HEK293 (cell line): ENCODE data around the gene RASGRF2.

Experiments
- GFI1B ChIP-seq: fragments of 450-650 bp; formaldehyde crosslinking; IDR thresholded peaks from 2 replicates; pipeline ENCODE4 v1.5.1; 2016; ENCODE audit warnings: missing biosample characterization, missing genetic modification characterization
- GLIS1 ChIP-seq: fragments of 450-650 bp; formaldehyde crosslinking; IDR thresholded peaks from 2 replicates; pipeline ENCODE4 v1.5.1; 2016; ENCODE audit warnings: missing biosample characterization, missing genetic modification characterization
- HOXC10 ChIP-seq: sonication (generic); formaldehyde crosslinking; IDR thresholded peaks from 2 replicates; pipeline ENCODE4 v1.8.1; 2023; ENCODE audit warnings: mild to moderate bottlenecking, missing genetic modification reagents
- KLF7 ChIP-seq: fragments of 450-650 bp; formaldehyde crosslinking; IDR thresholded peaks from 2 replicates; pipeline ENCODE4 v1.5.1; 2016; ENCODE audit warnings: missing biosample characterization, missing genetic modification characterization, borderline replicate concordance
- RBAK ChIP-seq: fragments of 450-650 bp; formaldehyde crosslinking; IDR thresholded peaks from 2 replicates; pipeline ENCODE4 v1.5.1; 2016; ENCODE audit warnings: missing biosample characterization, missing genetic modification characterization
- REPIN1 ChIP-seq: fragments of 450-650 bp; formaldehyde crosslinking; IDR thresholded peaks from 2 replicates; pipeline ENCODE4 v1.5.1; 2017; ENCODE audit warnings: missing biosample characterization, missing genetic modification characterization, low read depth
- SCRT1 ChIP-seq: fragments of 450-650 bp; formaldehyde crosslinking; IDR thresholded peaks from 2 replicates; pipeline ENCODE4 v1.5.1; 2016; ENCODE audit warnings: missing biosample characterization, missing genetic modification characterization, borderline replicate concordance
- SP3 ChIP-seq: fragments of 450-650 bp; formaldehyde crosslinking; IDR thresholded peaks from 2 replicates; pipeline ENCODE4 v1.5.1; 2016; ENCODE audit warnings: missing biosample characterization, missing genetic modification characterization
- WT1 ChIP-seq: fragments of 450-650 bp; formaldehyde crosslinking; IDR thresholded peaks from 2 replicates; pipeline ENCODE4 v1.5.1; 2016; ENCODE audit warnings: missing biosample characterization, missing genetic modification characterization
- ZEB2 ChIP-seq: fragments of 450-650 bp; formaldehyde crosslinking; IDR thresholded peaks from 2 replicates; pipeline ENCODE4 v1.5.1; 2016; ENCODE audit warnings: missing biosample characterization, missing genetic modification characterization
- ZNF138 ChIP-seq: fragments of 450-650 bp; formaldehyde crosslinking; IDR thresholded peaks from 2 replicates; pipeline ENCODE4 v1.5.1; 2016; ENCODE audit warnings: missing biosample characterization, missing genetic modification characterization, borderline replicate concordance
- ZNF140 ChIP-seq: fragments of 450-650 bp; formaldehyde crosslinking; IDR thresholded peaks from 2 replicates; pipeline ENCODE4 v1.5.1; 2016; ENCODE audit warnings: missing biosample characterization, missing genetic modification characterization
- ZNF174 ChIP-seq: fragments of 450-650 bp; formaldehyde crosslinking; IDR thresholded peaks from 2 replicates; pipeline ENCODE4 v1.5.0; 2017; ENCODE audit warnings: missing biosample characterization, mild to moderate bottlenecking, missing genetic modification characterization
- ZNF211 ChIP-seq: fragments of 450-650 bp; formaldehyde crosslinking; IDR thresholded peaks from 2 replicates; pipeline ENCODE4 v1.5.1; 2016; ENCODE audit warnings: low read depth, missing biosample characterization, missing genetic modification characterization
- ZNF24 ChIP-seq: fragments of 450-650 bp; formaldehyde crosslinking; IDR thresholded peaks from 2 replicates; pipeline ENCODE4 v1.5.1; 2016; ENCODE audit warnings: missing biosample characterization, missing genetic modification characterization
- ZNF266 ChIP-seq: fragments of 450-650 bp; formaldehyde crosslinking; IDR thresholded peaks from 2 replicates; pipeline ENCODE4 v1.5.1; 2016; ENCODE audit warnings: missing biosample characterization, missing genetic modification characterization, low read depth
- ZNF335 ChIP-seq: fragments of 450-650 bp; formaldehyde crosslinking; conservative IDR thresholded peaks from 2 replicates; pipeline ENCODE4 v1.5.1; 2016; ENCODE audit warnings: missing biosample characterization, missing genetic modification characterization
- ZNF350 ChIP-seq: fragments of 450-650 bp; formaldehyde crosslinking; IDR thresholded peaks from 2 replicates; pipeline ENCODE4 v1.5.0; 2017; ENCODE audit warnings: missing biosample characterization, mild to moderate bottlenecking, missing genetic modification characterization
- ZNF354C ChIP-seq: fragments of 450-650 bp; formaldehyde crosslinking; IDR thresholded peaks from 2 replicates; pipeline ENCODE4 v1.5.1; 2016; ENCODE audit warnings: missing biosample characterization, missing genetic modification characterization, low read depth, borderline replicate concordance
- ZNF501 ChIP-seq: fragments of 450-650 bp; formaldehyde crosslinking; IDR thresholded peaks from 2 replicates; pipeline ENCODE4 v1.5.1; 2016; ENCODE audit warnings: missing biosample characterization, missing genetic modification characterization
- ZNF514 ChIP-seq: fragments of 450-650 bp; formaldehyde crosslinking; IDR thresholded peaks from 2 replicates; pipeline ENCODE4 v1.5.1; 2016; ENCODE audit warnings: missing biosample characterization, missing genetic modification characterization
- ZNF548 ChIP-seq: fragments of 450-650 bp; formaldehyde crosslinking; IDR thresholded peaks from 2 replicates; pipeline ENCODE4 v1.5.1; 2016; ENCODE audit warnings: missing biosample characterization, missing genetic modification characterization
- ZNF596 ChIP-seq: fragments of 450-650 bp; IDR thresholded peaks from 2 replicates; pipeline ENCODE4 v1.5.0; 2018; ENCODE audit warnings: missing biosample characterization, mild to moderate bottlenecking, missing genetic modification characterization, moderate library complexity
- ZNF621 ChIP-seq: fragments of 450-650 bp; formaldehyde crosslinking; IDR thresholded peaks from 2 replicates; pipeline ENCODE4 v1.5.1; 2017; ENCODE audit warnings: missing biosample characterization, missing genetic modification characterization
- ZNF624 ChIP-seq: fragments of 450-650 bp; formaldehyde crosslinking; IDR thresholded peaks from 2 replicates; pipeline ENCODE4 v1.5.1; 2017; ENCODE audit warnings: missing biosample characterization, missing genetic modification characterization
- ZNF626 ChIP-seq: fragments of 450-650 bp; sonication (Bioruptor Pico); formaldehyde crosslinking; IDR thresholded peaks from 2 replicates; pipeline ENCODE4 v1.5.1; 2018; ENCODE audit warnings: missing biosample characterization, missing genetic modification characterization, inconsistent platforms
- ZNF843 ChIP-seq: fragments of 450-650 bp; formaldehyde crosslinking; IDR thresholded peaks from 2 replicates; pipeline ENCODE4 v1.5.1; 2016; ENCODE audit warnings: missing biosample characterization, missing genetic modification characterization
- ZXDB ChIP-seq: fragments of 450-650 bp; formaldehyde crosslinking; IDR thresholded peaks from 2 replicates; pipeline ENCODE4 v1.5.1; 2016; ENCODE audit warnings: missing biosample characterization, missing genetic modification characterization
- TF ChIP-seq, protein P1 (sequence below): fragments of 450-650 bp; formaldehyde crosslinking; IDR thresholded peaks from 2 replicates; pipeline ENCODE4 v1.5.1; 2016; ENCODE audit warnings: missing biosample characterization, missing genetic modification characterization
- TF ChIP-seq, protein P2 (sequence below): fragments of 450-650 bp; formaldehyde crosslinking; IDR thresholded peaks from 2 replicates; pipeline ENCODE4 v1.5.1; 2016; ENCODE audit warnings: missing biosample characterization, missing genetic modification characterization
- TF ChIP-seq, protein P3 (sequence below): fragments of 450-650 bp; formaldehyde crosslinking; IDR thresholded peaks from 2 replicates; pipeline ENCODE4 v1.5.1; 2016; ENCODE audit warnings: missing biosample characterization, missing genetic modification characterization, borderline replicate concordance
- TF ChIP-seq, protein P4 (sequence below): fragments of 450-650 bp; formaldehyde crosslinking; IDR thresholded peaks from 2 replicates; pipeline ENCODE4 v1.5.1; 2016; ENCODE audit warnings: missing biosample characterization, missing genetic modification characterization

Gene RASGRF2

DNA sequence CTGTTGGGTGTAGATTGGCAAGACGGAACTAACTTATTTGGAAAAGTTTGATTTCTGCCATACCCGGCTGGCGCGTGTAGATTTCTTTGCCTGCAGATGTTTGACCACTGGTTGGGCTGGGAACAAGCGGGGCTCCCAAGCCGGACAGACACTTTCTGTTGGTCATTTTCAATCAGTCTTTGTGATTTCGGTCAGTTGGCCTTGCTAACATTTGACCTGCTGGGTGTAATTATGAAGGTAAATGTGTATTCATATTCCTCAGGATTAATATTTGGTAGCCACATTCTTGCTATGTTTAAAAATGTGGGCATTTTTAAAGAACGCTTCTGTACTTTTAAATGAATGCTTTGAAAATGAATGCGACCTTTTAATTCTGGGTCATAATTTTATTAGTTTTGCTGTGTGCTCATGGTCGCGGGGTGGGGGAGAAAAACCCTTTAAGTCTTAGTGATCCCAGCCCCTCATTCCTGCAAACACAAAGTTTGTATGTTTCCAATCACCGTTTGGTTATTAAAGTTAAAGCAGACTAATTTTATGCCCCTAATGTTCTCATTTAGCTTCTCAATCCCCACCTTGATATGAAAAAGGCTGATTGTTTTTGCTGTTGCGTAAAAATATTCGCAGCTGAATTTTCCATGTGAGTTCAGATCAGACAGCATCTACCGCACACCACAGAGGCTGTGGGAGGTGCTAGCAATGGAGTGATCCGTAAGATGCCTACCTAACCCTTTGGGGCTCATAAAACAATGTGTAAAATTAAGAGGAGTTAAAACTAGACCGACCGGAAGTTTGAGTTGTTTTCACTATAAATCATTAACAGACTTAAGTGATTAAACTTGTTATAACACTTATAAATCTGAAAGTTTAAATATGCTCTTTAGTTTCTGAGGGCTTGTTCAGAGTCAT, 1.5 kb downstream of the RASGRF2 start (continued):
- TF ChIP-seq ZNF350 (tag by site-specific recombination) (no peak), ZNF621 (tag by site-specific recombination) (no peak), HOXC10 (no peak), ZNF514 (no peak), ZNF596 (tag by site-specific recombination) (no peak), WT1 (tag by site-specific recombination) (no peak), ZNF501 (tag by site-specific recombination) (no peak), GFI1B (tag by site-specific recombination) (no peak), ZEB2 (tag by site-specific recombination) (0 out of 2 replicates have a peak, but pooled peaks have one; percentile 26), SCRT1 (no peak), SP3 (tag by site-specific recombination) (no peak), ZNF548 (tag by site-specific recombination) (no peak), ZNF24 (tag by site-specific recombination) (no peak), ZNF138 (no peak), ZXDB (no peak; the same call in 1 of the 2 replicates), ZNF843 (tag by site-specific recombination) (peak; percentile 52; the same call in 1 of the 2 replicates), GLIS1 (tag by site-specific recombination) (peak; percentile 57), ZNF140 (tag by site-specific recombination) (no peak), REPIN1 (tag by site-specific recombination) (no peak), ZNF624 (tag by site-specific recombination) (no peak), KLF7 (tag by site-specific recombination) (no peak), ZNF266 (tag by site-specific recombination) (no peak), RBAK (tag by site-specific recombination) (no peak), ZNF626 (no peak), ZNF335 (no peak), ZNF211 (no peak), ZNF354C (tag by site-specific recombination) (no peak), ZNF174 (tag by site-specific recombination) (no peak)
- TF ChIP-seq, protein P1, sequence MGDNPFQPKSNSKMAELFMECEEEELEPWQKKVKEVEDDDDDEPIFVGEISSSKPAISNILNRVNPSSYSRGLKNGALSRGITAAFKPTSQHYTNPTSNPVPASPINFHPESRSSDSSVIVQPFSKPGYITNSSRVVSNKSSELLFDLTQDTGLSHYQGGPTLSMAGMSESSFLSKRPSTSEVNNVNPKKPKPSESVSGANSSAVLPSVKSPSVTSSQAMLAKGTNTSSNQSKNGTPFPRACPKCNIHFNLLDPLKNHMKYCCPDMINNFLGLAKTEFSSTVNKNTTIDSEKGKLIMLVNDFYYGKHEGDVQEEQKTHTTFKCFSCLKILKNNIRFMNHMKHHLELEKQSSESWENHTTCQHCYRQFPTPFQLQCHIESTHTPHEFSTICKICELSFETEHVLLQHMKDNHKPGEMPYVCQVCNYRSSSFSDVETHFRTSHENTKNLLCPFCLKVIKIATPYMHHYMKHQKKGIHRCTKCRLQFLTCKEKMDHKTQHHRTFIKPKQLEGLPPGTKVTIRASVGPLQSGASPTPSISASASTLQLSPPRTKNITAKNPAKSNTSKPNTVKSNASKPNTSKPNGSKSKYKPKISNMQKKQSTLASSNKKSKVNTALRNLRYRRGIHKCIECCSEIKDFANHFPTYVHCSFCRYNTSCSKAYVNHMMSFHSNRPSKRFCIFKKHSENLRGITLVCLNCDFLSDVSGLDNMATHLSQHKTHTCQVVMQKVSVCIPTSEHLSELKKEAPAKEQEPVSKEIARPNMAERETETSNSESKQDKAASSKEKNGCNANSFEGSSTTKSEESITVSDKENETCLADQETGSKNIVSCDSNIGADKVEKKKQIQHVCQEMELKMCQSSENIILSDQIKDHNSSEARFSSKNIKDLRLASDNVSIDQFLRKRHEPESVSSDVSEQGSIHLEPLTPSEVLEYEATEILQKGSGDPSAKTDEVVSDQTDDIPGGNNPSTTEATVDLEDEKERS (tag by site-specific recombination), result no peak
- TF ChIP-seq, protein P2, sequence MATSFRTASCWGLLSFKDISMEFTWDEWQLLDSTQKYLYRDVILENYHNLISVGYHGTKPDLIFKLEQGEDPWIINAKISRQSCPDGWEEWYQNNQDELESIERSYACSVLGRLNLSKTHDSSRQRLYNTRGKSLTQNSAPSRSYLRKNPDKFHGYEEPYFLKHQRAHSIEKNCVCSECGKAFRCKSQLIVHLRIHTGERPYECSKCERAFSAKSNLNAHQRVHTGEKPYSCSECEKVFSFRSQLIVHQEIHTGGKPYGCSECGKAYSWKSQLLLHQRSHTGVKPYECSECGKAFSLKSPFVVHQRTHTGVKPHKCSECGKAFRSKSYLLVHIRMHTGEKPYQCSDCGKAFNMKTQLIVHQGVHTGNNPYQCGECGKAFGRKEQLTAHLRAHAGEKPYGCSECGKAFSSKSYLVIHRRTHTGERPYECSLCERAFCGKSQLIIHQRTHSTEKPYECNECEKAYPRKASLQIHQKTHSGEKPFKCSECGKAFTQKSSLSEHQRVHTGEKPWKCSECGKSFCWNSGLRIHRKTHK (tag by site-specific recombination), result no peak
- TF ChIP-seq, protein P3, sequence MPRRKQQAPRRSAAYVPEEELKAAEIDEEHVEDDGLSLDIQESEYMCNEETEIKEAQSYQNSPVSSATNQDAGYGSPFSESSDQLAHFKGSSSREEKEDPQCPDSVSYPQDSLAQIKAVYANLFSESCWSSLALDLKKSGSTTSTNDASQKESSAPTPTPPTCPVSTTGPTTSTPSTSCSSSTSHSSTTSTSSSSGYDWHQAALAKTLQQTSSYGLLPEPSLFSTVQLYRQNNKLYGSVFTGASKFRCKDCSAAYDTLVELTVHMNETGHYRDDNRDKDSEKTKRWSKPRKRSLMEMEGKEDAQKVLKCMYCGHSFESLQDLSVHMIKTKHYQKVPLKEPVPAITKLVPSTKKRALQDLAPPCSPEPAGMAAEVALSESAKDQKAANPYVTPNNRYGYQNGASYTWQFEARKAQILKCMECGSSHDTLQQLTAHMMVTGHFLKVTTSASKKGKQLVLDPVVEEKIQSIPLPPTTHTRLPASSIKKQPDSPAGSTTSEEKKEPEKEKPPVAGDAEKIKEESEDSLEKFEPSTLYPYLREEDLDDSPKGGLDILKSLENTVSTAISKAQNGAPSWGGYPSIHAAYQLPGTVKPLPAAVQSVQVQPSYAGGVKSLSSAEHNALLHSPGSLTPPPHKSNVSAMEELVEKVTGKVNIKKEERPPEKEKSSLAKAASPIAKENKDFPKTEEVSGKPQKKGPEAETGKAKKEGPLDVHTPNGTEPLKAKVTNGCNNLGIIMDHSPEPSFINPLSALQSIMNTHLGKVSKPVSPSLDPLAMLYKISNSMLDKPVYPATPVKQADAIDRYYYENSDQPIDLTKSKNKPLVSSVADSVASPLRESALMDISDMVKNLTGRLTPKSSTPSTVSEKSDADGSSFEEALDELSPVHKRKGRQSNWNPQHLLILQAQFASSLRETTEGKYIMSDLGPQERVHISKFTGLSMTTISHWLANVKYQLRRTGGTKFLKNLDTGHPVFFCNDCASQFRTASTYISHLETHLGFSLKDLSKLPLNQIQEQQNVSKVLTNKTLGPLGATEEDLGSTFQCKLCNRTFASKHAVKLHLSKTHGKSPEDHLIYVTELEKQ (tag by site-specific recombination), result 0 out of 2 replicates have a peak, but pooled peaks have one; percentile 3
- TF ChIP-seq, protein P4, sequence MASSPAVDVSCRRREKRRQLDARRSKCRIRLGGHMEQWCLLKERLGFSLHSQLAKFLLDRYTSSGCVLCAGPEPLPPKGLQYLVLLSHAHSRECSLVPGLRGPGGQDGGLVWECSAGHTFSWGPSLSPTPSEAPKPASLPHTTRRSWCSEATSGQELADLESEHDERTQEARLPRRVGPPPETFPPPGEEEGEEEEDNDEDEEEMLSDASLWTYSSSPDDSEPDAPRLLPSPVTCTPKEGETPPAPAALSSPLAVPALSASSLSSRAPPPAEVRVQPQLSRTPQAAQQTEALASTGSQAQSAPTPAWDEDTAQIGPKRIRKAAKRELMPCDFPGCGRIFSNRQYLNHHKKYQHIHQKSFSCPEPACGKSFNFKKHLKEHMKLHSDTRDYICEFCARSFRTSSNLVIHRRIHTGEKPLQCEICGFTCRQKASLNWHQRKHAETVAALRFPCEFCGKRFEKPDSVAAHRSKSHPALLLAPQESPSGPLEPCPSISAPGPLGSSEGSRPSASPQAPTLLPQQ (tag by site-specific recombination), result no peak
